VCaP (cell line): Measurements from ENCODE around the gene LGSN.
A peak's percentile ranks its signal among the peaks of the same experiment; 100 is the strongest.

Experiments used
- H3K27ac ChIP-seq: fragments of 450-650 bp; 2 replicates; pipeline ENCODE4 v1.5.1; 2017
- TF ChIP-seq, protein P1 (sequence below): fragments of 450-650 bp; conservative IDR thresholded peaks from 2 replicates; pipeline ENCODE4 v1.5.1; 2017; ENCODE audit warnings: mild to moderate bottlenecking, moderate library complexity

The LGSN gene

DNA sequence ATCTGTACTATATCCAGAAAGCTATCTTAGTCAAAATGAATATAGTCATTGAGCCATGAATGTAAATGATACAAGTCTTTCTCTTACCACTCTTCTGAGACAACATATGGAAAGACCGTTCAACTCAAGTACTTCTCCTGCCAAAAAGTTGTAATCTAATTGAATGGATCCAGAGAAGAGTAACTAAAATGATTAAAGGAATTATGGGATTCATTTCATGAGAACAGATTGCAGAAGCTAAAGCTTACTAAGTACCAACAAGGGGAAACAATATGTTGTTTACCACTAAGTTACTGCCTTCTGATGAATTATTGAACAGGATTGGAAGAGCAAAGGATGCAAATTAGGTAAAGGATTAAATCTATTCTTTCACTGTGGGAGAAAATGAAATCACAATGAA, 2.0 kb upstream of the LGSN start:
- TF ChIP-seq, protein P1, sequence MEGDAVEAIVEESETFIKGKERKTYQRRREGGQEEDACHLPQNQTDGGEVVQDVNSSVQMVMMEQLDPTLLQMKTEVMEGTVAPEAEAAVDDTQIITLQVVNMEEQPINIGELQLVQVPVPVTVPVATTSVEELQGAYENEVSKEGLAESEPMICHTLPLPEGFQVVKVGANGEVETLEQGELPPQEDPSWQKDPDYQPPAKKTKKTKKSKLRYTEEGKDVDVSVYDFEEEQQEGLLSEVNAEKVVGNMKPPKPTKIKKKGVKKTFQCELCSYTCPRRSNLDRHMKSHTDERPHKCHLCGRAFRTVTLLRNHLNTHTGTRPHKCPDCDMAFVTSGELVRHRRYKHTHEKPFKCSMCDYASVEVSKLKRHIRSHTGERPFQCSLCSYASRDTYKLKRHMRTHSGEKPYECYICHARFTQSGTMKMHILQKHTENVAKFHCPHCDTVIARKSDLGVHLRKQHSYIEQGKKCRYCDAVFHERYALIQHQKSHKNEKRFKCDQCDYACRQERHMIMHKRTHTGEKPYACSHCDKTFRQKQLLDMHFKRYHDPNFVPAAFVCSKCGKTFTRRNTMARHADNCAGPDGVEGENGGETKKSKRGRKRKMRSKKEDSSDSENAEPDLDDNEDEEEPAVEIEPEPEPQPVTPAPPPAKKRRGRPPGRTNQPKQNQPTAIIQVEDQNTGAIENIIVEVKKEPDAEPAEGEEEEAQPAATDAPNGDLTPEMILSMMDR, result no peak
- H3K27ac ChIP-seq, result no peak overlapping the region

GRCh38 chr6:63317641-63318040, 2.1 kb downstream of the LGSN start:
- TF ChIP-seq, protein P1, result no peak
- no peak overlapping the region for H3K27ac ChIP-seq

DNA sequence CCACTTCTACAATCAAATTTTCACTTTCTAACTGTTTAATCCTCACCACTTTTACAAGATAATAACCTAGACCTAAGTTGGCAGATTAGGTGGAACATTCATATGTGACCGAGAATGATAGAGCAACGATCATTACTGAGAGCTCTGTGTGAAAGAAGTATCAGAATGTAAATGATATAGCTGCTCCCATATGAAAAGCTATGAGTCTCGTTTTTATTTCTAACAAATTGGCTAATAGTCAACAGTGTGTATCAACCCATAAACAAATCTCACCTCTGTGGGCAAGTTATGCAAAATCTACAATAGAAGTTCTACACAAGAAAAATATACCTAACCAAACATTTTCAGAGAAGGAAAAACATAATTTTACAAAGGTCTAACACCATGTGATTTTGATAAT, 3.7 kb downstream of the LGSN start:
- TF ChIP-seq, protein P1, result no peak
- no peak overlapping the region for H3K27ac ChIP-seq

DNA sequence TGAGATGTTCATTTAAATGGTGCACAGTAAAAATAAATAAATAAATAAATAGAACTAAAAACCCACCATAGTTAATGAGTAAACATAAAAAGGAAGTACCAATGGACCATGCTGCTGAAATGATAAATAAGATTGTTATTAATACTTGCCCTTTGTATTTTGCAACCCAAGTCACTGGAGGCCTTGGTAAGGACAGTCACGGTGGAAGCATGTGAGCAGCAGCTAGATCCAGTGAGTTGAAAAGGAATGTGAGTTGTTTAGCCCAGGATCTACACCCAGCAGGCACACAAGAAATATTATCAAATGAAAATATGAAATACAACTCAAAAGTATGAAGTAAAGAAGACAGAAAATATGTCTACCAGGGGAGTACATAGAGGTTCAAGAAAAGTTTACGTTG, 6.7 kb downstream of the LGSN start:
- TF ChIP-seq, protein P1, result no peak
- no peak overlapping the region for H3K27ac ChIP-seq

- TF ChIP-seq, protein P1, result peak; percentile 76
- H3K27ac ChIP-seq, result no peak overlapping the region
Measured at GRCh38 chr6:63307581-63308246, 12.1 kb downstream of the LGSN start.

GRCh38 chr6:63306420-63306819, 13.4 kb downstream of the LGSN start:
- TF ChIP-seq, protein P1, result no peak
- no peak overlapping the region for H3K27ac ChIP-seq

DNA sequence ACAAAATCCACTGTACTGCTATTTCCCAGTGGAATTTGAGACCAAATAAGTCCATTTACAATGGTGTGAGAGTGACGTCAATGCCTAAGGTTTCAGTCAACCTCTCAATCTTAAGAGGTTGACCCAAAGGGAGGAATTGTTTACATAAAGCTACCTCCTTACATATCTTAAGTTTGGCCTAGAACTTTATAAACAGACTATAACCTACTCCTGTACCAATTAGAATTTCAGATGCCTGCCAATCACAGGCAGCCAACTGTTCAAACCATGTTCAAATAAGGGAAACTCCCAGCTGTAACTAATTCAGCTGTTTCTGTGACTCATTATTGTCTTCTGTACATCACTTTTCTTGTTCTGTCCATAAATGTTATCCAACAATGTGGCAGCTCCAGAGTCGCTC, 14.5 kb downstream of the LGSN start:
- TF ChIP-seq, protein P1, result no peak
- H3K27ac ChIP-seq, result no peak overlapping the region
